T-helper 2 cell (primary cell): ENCODE results near the gene ZNF423.

Experiments
- DNase-seq, 5 experiments: peaks; one replicate each; pipeline versions ENCODE4 v3.0.0 to v3.0.0-alpha.2; 2012 to 2022

ZNF423 gene

DNA sequence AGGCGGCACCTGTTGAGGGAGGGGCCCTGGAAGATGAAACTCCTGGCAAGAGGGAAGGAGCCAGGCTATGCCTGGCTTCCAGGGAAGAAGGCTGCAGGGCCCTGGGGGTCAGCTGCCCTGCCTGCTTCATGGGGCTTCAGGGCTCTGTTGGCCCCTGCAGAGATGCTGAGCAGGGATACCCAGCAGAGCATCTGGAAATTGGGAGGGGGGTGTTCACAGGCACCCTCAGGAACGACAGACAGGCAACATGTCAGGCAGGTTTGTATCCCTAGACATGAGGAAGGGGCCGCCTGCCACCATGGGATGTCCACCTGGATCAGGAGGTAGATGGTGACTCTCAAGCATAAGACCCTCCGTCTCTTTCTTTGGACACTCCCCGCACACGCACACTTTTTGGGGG lies 13.8 kb upstream of the ZNF423 start:
- DNase-seq: no peak

DNA sequence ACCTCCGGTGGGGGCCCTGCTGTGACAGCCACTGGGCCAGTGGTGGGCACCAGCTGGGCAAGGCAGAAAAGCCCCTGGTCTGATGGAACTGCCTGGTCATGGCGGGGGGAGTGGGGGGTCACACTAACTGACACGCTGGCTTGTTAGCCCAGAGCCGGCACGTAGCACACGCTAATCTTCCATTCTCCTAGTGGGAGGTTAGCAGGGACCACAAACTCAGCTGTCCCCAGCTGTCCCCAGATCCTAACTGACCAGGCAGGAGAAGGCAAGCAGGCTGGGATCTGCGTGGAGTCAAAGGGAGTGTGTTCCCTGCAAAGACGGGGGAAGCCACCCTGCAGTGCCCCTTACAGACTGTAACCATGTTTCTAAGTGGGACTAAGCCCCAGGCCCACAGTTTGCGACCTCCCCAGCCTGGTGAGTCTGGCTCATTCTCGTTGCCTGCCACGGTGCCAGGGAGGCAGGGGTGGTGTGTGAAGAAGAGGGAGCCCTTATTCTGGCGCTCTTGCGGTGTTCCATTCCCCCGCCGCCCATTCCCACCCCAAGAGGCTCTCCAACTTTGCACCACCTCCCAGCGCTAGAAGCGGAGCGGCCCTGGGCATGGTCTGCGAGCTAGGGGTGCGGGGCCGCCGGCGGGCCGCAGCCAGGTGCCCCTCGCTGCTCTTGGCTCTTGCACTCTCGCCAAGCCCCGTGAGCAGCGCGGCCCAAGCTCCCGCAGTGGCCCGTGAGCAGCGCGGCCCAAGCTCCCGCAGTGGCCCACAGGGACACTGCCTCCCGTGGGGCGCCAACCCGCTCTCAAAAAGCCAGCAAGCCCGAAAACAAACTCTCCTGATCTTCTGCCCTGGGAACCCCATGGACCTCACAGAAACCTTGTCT lies 12.1 kb upstream of the ZNF423 start:
- DNase-seq: no peak

DNA sequence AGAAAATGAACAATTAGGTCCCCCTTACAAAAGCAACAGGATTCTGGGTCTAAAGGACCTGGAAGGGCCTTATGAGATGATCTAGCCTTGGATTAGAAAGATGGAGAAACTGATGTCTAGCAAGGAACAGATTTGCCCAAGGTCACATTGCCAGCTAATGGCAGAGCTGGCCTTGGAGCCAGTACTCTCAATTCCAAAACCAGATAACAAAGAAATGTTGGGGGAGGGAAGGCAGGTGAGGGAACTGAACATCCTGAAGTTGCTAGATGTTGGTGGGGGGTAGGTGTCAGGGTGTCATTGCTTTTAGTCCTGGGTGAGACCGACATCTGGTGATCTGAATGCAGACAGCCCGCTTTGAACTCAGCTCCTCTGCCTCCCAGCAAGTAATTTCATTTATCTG lies 11.3 kb upstream of the ZNF423 start:
- no peak for DNase-seq

DNA sequence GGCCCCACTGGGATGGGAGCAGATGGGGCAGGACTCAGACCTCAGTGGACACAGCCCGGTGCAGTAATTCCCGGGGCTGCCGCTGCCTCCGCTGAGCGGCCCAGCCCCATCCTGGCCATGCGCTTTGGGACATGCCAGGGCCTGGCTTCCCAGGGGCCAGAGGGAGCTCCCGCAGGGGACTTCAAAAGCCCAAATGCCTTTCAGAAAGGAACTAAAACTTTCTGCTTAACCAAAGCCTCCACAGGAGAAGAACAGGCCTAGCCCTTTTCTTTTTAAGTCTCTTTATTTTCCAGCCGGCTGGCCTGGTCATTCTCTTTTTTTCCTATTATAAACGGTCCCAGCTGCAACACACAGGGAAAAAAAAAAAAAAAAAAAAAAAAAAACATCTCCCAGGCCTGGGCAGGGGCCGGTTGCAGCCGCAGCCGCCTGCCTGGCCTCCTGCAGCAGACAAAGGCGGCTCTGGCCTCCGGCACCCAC lies 10.7 kb upstream of the ZNF423 start:
- DNase-seq: no peak

DNA sequence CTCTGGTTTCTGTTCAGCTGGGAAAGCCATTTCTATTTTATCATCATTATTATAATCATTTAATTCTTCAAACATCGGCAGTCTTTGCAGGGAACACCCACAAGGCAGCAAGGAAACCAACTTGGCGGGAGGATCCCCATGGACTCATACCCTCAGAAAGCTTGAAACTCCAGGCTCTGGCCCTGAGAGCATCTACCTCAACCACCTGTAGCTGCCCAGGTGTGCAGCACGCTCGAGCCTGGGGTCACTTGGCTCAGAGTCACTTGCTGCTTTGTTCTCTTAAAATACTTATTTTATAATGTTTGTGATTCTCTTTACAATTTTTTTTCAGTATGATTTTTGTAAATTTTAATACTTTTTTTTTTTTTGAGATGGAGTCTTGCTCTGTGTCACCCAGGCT lies 6.8 kb upstream of the ZNF423 start:
- DNase-seq: no peak

DNA sequence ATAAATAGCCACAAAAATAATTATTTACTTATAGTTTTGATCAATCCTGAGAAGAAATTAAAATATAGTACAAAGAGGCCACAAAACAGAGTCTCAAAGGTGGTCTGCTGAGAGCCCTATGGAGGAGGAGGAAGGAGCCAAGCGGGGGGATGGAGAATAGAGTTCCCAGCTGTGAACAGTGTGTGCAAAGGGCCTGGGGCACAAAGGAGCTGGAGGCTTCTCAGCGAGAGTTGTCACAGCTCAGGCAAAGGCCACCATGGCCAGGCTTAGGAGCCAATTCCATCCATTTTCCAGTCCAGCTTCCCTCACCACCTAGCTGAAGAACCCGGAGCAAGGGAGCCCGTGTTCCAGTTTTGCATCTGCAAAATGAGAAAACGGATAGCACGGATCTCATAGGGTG lies 5.4 kb upstream of the ZNF423 start:
- DNase-seq: no peak

DNA sequence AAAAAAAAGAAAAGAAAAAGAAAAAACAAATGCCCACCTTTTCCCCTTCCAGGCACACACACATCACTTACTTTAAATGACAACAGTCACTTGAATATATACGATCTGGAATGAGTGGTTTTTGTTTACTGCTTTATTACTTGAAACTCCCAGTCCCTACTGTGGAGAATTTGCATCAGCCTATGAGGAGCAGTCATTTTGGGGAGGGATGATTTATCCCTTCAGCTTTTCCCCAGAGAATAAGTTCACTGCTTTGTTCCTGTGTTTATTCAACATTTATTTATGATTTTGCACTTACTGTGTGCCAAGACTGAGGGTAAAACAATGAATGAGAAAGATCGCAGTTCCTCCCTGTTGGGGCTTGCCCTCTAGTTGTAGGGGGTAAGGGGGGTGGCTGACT lies 4.7 kb upstream of the ZNF423 start:
- no peak for DNase-seq

DNA sequence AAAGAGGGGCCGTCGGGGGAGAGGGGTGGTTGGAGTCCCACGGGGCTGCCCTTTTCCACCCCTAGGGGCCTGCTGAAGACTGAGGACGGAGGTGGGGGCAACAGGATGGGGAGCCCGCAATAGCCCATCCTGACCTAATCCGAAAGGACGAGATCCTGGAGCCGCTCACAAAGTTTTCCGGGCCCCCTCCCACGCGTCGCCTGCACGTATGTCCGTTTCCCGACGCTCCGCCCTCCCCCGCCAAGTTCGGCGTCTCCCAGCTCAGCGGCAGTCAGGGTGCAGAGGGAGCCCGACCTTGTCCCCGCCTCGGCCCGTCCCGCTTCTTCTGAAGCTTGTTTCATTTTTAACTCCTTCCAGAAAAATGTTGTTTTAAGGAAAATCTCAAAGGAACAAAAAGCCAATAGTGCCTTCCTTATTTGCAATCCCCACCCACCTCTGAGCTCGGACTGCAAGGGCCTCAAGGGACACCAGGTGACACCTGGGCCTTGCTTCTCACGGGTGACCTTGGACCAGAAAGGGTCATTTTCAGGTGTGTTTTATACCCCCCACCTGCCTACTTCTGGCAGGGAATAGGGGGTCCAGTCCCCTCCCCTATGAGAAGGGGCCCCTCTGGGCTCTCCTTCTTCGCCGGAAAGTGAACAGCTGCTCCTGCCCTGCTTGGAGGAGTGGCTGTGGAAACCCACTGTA lies 3.4 kb upstream of the ZNF423 start:
- DNase-seq: no peak

DNA sequence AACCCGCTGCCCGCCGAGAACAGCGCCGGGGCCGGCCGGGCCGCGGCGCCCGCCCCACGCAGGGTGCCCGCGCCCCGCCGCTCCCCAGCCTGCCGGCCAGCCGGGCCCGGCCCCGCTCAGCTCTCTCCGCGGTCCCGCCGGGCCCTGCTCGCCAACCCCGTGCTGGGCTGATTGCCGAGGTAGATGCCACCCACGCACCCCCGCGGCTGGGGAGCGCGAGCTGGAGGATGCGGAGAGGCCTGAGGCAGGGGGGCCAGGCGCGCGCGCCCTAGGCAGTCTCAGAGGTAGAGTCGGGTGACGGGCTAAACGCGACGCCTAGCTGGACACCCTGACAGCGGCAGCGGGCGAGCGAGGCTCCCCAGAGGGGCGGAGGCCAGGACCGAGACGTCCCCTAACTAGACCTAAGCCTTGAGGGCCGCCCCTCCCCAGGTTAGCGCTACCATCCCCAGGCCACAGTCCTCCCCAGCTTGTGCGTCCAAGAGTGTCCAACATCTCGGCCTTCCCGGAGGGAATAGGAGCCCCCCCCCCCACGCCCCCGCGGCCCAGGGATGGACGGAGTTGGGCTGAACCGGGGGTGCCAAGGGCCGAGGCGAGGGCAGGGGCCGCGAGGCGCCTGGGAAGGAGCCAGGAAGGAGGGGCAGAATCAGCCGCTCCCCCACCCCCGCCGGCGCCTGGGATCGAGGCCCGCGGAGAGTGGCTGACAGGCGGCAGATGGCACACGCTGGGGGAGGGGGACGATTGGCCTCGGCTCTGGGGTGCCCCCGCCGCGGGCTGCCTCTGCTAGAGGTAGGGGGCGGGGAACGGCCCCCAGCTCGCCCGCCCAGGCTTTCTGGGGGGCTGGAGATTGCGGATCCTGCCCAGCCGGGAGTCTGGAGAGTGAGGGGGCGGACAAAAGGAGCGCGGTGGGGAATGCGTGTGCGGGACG lies 2.5 kb upstream of the ZNF423 start:
- DNase-seq: peak in 2 of 5 experiments; percentile 24 to 33

DNA sequence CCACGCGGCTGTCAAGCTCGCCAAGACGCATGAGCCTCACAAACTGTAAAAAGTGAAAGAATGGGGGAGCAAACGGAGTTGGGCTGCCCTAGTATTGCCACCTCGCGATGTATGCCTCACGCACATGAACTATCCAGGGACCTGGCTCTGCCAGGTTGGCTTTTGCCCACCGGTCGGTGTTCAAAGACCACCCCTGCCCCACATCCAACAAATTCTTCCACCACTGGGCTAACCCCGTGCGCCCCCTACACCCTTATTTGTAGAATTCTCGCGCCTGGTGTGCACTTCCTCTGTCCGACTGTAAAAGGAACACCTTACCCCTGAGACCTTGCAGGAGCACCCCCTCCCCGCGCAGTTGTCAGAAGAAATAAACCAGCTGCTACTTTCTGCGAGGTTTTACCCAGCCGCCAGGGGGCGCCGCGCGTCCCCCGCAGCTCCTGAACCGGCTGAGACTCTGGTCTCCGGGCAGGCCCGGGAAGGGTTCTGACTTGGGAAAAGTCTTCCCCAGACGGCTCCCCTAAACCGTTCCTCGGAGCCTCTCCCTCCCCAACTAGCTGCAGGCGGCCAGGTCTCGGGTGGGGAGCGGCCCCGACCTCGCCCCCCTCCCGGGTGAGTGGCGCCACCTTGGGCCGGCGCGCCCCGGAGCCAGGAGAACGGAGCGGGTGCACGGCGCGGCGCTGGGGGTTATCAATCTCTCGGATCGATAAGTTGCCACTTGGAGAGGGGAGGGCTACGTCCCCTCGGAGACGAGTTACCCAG lies 1.7 kb upstream of the ZNF423 start:
- peak in 3 of 5 experiments; percentile 12 to 69 (median 19) for DNase-seq

DNA sequence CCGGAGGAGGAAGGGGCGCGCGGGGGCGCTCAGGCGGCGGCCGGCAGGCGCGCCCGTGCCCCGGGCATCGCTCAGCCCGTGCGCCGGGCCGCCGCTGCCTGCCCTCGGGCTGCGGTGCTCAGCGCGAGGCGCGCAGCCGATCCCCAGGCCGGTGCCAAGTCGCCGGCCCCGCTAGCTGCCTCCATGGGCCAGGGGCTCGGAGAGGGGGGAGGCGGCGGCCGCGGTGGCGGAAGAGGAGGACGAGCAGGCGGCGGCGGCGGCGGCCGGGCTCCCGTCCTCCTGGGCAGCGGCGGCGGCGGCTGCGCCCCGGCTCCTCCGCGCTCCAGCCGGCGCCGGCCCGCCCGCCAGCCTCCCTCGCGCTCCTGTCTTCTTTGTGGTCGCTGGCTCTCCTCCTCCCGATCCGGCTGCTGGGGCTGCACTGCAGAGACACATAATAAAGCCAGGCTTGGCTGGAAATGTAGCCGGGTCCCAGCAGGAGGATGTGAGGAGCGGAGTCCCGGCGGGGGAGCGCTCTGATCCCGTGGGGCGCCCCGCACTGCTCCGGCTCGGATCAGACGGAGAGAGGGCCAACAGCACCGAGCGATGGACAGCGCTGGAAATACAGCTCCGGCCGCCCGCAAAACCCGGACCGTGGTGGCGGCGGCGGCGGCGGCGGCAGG lies 889 bp upstream of the ZNF423 start:
- peak in 1 of 5 experiments; percentile 42 for DNase-seq

DNA sequence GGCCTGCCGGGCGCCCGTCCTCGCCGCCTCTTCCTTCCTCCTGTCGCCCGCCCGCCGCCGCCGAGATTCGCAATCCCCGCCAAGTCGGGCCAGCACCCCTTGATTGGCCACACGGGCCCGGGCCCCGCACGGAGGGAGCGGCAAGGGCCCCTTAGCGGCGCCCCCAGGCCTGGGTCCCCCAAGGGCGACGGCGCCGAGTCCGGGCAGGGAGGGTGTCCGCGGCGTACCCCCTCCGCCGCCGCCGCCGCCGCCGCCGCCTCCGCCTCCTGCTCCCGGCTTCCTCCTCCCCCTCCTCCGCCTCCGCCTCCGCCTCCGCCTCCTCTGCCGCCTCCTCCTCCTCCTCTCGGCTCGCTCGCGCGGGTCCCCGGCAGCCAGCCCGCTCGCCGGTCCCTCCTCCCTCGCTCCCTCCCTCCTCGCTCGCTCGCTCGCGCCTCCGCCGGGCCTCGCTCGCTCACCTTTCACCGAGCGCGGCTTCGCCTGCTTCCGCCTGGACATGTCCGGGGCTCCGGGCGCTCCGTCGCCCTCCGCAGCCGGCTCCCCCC lies 561 bp downstream of the ZNF423 start:
- peak in 4 of 5 experiments; percentile 27 to 87 (median 42) for DNase-seq

DNA sequence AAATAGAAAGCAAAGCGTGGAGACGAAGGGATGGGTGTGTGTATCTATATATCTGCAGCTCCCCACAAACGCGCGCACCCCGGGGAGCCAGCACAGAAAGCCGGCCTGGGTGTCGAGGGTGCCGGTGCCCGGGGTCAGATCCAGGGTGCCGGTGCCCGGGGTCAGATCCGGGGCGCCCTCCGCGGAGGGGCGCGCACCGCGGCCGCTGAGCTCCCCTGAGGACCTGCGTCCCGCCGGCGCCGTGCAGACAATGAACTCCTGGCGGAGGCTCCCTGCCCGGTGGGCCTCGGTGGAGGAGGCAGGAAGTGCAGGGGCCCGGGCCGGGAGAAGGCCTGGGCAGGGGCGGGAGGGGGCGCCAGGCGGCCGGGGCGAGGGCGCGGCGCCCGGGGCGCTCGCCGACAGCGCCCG lies 1.1 kb downstream of the ZNF423 start:
- peak in 1 of 5 experiments; percentile 21 for DNase-seq

DNA sequence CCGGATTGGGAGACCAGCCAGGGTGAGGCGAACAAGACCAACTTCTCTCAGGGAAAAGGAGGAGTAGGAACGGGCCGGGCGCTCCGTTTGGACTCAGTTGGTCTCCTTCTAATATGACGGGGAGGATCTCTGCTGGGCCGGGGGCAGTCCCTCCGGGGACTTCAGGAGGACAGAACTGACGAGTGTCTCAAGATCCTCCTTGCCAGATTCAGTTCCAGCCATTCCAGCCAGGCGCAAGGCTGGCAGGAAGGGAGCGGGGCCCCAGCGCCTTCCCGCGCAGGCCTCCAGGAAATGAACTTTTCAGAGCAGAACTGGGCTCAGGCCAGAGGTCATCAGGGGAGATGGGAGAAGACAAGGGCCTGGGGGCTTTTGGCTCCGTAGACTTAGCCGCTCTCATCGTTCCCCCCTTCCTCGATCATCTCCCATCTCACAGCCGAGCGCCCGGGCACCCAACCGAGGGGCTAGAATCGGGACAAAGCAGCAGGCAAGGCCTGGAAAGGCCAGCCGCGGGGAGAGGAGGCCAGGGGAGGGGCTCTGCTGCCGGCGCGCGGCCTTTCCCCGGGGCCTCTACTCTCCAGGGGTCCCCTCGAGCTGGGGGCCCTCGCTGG lies 1.6 kb downstream of the ZNF423 start:
- DNase-seq: no peak

DNA sequence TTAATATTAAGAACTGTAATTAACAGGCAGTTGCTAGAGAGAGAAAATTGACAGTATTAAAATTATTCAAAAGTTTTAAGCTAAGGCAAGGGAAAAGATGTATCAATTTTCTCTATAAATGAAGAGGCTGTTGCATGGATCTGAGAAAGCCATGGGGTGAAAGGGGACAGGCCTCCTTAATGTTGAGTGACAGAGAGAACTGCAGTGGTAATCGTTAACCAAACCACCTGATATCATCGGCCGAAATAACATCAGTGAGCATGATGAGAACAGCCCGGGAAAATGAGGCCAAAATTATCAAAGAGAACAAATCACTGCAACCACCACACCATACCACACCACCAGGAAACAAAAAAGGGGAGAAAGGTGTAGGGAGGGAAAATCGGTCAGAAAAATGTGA lies 3.6 kb downstream of the ZNF423 start:
- DNase-seq: peak in 1 of 5 experiments; percentile 27

DNA sequence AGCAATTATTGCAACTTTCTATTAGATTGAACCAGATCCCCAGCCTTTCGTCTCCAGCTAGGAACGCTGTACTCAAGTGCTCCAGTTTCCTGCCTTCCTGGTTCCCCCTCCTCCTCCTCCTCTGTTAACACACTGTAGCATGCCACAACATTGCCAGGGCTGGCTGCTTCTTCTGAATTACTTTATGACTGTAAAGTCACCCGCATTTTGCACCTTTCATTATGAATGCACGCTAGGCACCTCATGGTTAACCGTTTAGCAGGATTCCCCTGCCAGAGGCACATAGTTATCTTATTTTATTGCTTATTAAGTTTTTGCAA lies 4.5 kb downstream of the ZNF423 start:
- peak in 1 of 5 experiments; percentile 84 for DNase-seq

DNA sequence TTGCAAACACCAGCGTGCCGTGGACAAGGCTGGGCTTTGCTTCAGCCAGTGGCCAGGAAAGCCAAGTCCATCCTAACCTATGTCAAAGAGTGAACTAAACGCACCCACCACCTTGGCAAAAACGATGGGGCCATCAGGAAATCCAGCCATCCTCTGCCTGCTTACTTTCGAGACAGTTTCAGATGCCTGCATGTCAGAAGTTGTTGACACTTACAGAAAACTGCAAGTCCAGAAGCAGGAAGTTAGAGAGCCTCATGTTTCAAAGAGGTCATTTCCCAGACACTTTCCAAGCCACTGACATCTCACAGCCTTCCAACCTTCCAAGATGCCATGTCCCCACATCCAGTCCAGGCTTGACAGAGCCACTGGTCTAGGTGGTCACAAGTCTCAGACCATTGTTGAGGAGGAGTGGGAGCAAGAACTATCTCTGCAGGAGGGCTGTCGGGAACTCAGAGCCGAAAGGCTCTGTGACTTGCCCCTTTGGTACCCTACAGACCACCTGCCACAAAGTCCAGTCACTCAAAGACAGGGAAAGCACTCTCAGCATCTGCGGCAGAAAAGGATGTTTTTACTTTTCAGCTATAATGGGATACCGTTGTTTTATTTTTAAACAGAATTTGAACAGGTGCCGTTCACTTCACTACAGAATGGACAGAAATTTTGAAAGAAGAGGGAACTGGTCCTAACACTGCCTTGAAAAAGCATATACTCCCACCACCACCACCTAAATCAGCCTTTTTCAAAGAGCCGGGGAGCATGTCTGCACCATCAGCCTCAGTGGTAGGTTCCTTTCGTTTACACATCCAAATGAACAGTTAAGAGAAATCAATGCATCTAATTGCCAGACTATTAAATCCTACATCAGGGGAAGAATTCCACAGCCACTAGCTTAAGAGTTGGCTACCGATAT lies 5.1 kb downstream of the ZNF423 start:
- DNase-seq: no peak

DNA sequence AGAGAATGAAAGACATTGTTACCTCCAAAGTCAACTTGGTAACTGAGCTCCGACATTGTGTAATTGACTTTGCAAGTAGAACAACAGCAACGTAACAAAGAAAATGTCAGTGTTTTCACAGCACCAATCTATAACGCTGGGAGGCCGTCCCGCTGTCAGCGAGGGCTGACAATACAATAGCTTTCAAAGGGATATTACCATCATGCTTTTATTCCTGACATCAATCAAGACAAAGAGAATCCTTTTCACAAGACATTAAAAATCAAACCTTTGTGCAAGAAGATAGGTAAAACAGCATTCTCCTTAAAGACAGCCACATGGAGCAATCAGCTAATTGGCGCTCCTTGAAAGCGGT lies 6.2 kb downstream of the ZNF423 start:
- DNase-seq: no peak

DNA sequence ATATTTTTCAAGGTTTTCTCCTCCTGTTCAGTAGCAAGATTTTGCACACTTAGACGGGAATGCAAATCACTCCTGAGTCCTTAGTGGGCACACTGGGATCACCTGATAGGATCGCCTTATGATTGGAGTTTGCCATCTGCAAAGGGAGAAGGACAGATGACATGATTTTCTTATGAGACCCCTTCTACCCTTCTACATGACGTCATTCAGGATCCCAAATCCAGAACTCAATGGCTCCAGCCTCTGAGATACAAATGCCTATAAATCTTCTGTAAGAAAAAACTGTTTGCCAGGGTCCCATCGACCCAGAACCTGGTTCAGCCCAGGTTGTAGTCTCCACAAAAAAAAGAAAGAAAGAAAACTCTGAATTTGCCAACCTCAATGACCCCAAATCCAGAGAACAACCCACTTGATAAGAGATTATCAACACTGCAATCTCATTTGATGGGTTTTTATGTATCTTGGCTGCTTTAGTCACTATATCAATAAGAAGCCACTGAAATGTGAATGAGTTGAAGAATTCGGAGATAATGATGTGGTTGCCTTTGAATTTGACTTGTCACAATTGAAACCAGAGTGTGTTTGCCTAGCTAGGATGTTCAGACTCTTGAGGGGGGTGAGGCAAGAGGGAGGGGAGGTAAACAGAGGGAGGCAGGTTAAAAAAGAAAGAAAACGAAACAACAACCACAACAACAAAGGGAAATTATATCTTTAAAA lies 6.7 kb downstream of the ZNF423 start:
- DNase-seq: peak in 1 of 5 experiments; percentile 84
